AG04450 (cell line): ENCODE data around the gene SST. TPM values are rescaled to one million over a fixed set of nuclear protein-coding genes. Genes with fewer than 3 reads are reported as not detected.

Experiments
- CTCF ChIA-PET: fragments of 300-600, 350-600 bp; formaldehyde crosslinking; extraction: SDS; loops from one replicate; lab custom pipeline; 2022; ENCODE audit warnings: antibody characterized with exemption, inconsistent platforms; lab: Charles Lee
- POLR2A ChIA-PET: fragments of 350-600 bp; formaldehyde crosslinking; extraction: SDS; loops from one replicate; lab custom pipeline; 2021; ENCODE audit warnings: antibody characterized with exemption, inconsistent platforms; lab: Yijun Ruan, JAX
- DNase-seq: peaks from one replicate; pipeline ENCODE4 v3.0.0-alpha.2; 2011; ENCODE audit warnings: low read depth, low spot score
- H3K27ac ChIP-seq: one replicate; pipeline ENCODE4 v1.5.1; 2012; ENCODE audit warnings: low read depth, low read length, control low read depth
- H3K27me3 ChIP-seq: one replicate; pipeline ENCODE4 v1.6.0; 2012; ENCODE audit warnings: low read length; ENCODE audit not compliant: control insufficient read depth, insufficient read depth
- H3K4me3 ChIP-seq: 2 replicates; pipeline ENCODE4 v1.5.1; 2011; ENCODE audit warnings: mild to moderate bottlenecking, low read depth, low read length, control low read depth
- H3K9me3 ChIP-seq: 2 replicates; pipeline ENCODE4 v1.5.1; 2012; ENCODE audit warnings: low read length; ENCODE audit not compliant: control insufficient read depth, insufficient read depth
- CTCF ChIP-seq: IDR thresholded peaks from 2 replicates; pipeline ENCODE4 v1.5.1; 2011; ENCODE audit warnings: low read depth, low read length, control low read depth, inconsistent platforms
- polyA plus RNA-seq: library from polyadenylated mRNA; depleted of rRNA; stranded (reverse); fragments of >200 nt; gene quantifications from 2 replicates; pipeline ENCODE4 v1.2.3, GENCODE V29; 2011

Gene SST
- polyA plus RNA-seq, 1 experiment = not detected

- no peaks in the 10 kb centered on the region; the same call in 1 of the 2 replicates for H3K9me3 ChIP-seq
- TF ChIP-seq CTCF = no peak
- ChIA-PET CTCF (interaction anchor here (0.9 kb wide), 1 partner anchor 14 kb away, joined by 3 read pairs; no protein-coding TSS in a partner anchor), POLR2A (no interaction called here)
- H3K27ac ChIP-seq = no peak overlapping the region
- H3K27me3 ChIP-seq = peaks cover 4% of the 10 kb centered on the region
- H3K4me3 ChIP-seq = no peak overlapping the region
- DNase-seq = no peak
These were observed 40.5 kb downstream of the SST start for GRCh38 chr3:187629711-187630110.

- CTCF ChIA-PET = no interaction called here
These were observed 42.0 kb downstream of the SST start for GRCh38 chr3:187628169-187628568.

GRCh38 chr3:187626581-187626980, 43.6 kb downstream of the SST start:
- POLR2A ChIA-PET = no interaction called here
- CTCF ChIA-PET = interaction anchor here (3.7 kb wide), 1 partner anchor 11 kb away, joined by 16 read pairs; no protein-coding TSS in a partner anchor
- TF ChIP-seq CTCF = no peak
- Histone ChIP-seq H3K9me3 (no peaks in the 10 kb centered on the region), H3K27ac (no peak overlapping the region), H3K27me3 (peaks cover 2% of the 10 kb centered on the region), H3K4me3 (no peak overlapping the region)
- no peak for DNase-seq

More at GRCh38 chr3:187628169-187628568, 42.0 kb downstream of the SST start:
- TF ChIP-seq CTCF = no peak
- Histone ChIP-seq H3K27me3 (peaks cover 4% of the 10 kb centered on the region), H3K27ac (no peak overlapping the region), H3K9me3 (no peaks in the 10 kb centered on the region), H3K4me3 (no peak overlapping the region)
- POLR2A ChIA-PET = no interaction called here
- no peak for DNase-seq

- Histone ChIP-seq H3K4me3 (no peak overlapping the region), H3K9me3 (no peaks in the 10 kb centered on the region), H3K27ac (no peak overlapping the region), H3K27me3 (peaks cover 4% of the 10 kb centered on the region)
- CTCF ChIA-PET = interaction anchor here (1.0 to 3.7 kb wide), 2 partner anchors 9 to 55 kb away, joined by 3 to 16 read pairs; no protein-coding TSS in a partner anchor
- DNase-seq = no peak
- TF ChIP-seq CTCF = no peak
- POLR2A ChIA-PET = no interaction called here
These were observed 45.6 kb downstream of the SST start for GRCh38 chr3:187624588-187624987.

GRCh38 chr3:187623285-187623814, 46.8 kb downstream of the SST start:
- TF ChIP-seq CTCF = no peak
- ChIA-PET POLR2A (no interaction called here), CTCF (no interaction called here)
- H3K27ac ChIP-seq = no peak overlapping the region
- no peak overlapping the region for H3K4me3 ChIP-seq
- no peak for DNase-seq
- H3K27me3 ChIP-seq = peaks cover 6% of the 10 kb centered on the region
- no peaks in the 10 kb centered on the region for H3K9me3 ChIP-seq
